IPS DF 6.9 (cell line): ENCODE measurements around the gene IRF2BP1.

Experiments
- DNase-seq: peaks from one replicate; pipeline ENCODE4 v3.0.0-alpha.2; 2013; ENCODE audit warnings: low read depth, low spot score
- H3K27ac ChIP-seq: one replicate; pipeline ENCODE4 v1.5.1; 2013; ENCODE audit warnings: low read length, control low read depth
- H3K27me3 ChIP-seq: 2 replicates; pipeline ENCODE4 v1.6.1; 2013; ENCODE audit warnings: mild to moderate bottlenecking, low read length; ENCODE audit not compliant: control insufficient read depth, insufficient read depth
- H3K36me3 ChIP-seq: 2 replicates; pipeline ENCODE4 v1.6.1; 2013; ENCODE audit warnings: low read length; ENCODE audit not compliant: control insufficient read depth, insufficient read depth
- H3K4me1 ChIP-seq: 2 replicates; pipeline ENCODE4 v1.6.1; 2013; ENCODE audit warnings: low read length; ENCODE audit not compliant: control insufficient read depth, insufficient read depth
- H3K4me3 ChIP-seq: 2 replicates; pipeline ENCODE4 v1.5.1; 2013; ENCODE audit warnings: mild to moderate bottlenecking, low read length
- H3K9me3 ChIP-seq: 2 replicates; pipeline ENCODE4 v1.6.1; 2013; ENCODE audit warnings: low read length, inconsistent platforms; ENCODE audit not compliant: control insufficient read depth, insufficient read depth
- WGBS: extraction: QIAGEN DNeasy Blood & Tissue Kit; methylation state at CpG from one replicate; pipeline ENCODE4 v1.1.7; 2013; ENCODE audit warnings: mixed read lengths, missing lambda C conversion rate; ENCODE audit not compliant: insufficient read length, insufficient coverage; 5-methylcytosine and 5-hydroxymethylcytosine counted together

The IRF2BP1 gene

DNA sequence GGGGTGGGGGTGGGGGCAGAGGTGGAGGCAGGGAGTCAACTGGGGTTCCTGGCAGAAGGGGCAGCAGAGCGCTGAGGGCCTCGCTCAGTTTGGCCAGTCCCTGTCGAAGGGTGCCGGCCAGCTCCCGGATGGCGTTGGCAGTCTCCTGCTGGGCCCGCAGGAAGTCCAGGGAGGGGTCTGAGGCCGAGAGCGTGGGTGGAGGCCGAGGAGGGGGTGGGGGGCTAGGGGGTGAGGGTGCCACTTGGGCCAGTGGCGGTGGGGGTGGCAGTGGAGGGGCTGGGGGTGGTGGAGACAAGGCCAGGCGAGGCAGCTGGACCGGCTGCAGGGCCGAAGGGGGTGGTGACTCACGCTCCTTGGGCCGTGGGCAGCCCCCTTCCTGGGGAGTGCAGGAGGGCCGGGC lies 4.9 kb upstream of the IRF2BP1 start:
- no CpG with 5 or more reads among the region's 17 CpGs for WGBS
- no peaks in the 10 kb centered on the region for H3K27me3 ChIP-seq
- no peak overlapping the region for H3K4me3 ChIP-seq
- H3K27ac ChIP-seq, result no peak overlapping the region
- no peaks in the 10 kb centered on the region for H3K4me1 ChIP-seq
- DNase-seq, result no peak
- no peaks in the 10 kb centered on the region for H3K9me3 ChIP-seq
- H3K36me3 ChIP-seq, result no peaks in the 10 kb centered on the region; the same call in 1 of the 2 replicates

DNA sequence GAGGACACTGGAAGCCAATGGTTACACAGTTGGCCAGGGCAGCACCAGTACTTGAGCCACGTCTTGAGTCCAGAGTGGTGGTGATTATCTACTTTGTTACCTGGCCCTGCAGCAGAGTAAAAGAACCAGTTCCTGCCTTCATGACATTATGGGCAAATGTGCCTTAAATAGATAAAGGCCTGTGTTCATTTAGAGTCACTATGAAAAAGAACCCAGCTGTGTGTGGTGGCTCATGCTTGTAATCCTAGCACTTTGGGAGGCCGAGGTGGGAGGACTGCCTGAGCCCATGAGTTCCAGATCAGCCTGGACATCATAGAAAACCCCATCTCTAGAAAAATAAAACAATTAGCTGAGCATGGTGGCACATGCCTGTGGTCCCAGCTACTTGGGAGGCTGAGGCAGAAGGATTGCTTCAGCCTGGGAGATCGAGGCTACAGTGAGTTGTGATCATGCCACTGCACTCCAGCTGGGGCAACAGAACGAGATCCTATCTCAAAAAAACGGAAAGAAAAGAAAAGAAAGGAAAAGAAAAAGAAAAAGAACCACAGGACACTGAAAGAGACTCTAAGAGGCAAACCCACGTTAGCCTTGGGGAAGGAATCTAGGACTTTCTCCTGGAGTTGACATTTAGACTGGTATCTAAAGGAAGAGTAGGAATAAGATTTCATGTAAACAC lies 3.4 kb upstream of the IRF2BP1 start:
- Histone ChIP-seq H3K4me3 (no peak overlapping the region), H3K36me3 (peaks cover 6% of the 10 kb centered on the region; the same call in 1 of the 2 replicates), H3K27me3 (no peaks in the 10 kb centered on the region), H3K9me3 (no peaks in the 10 kb centered on the region), H3K4me1 (peaks cover 5% of the 10 kb centered on the region), H3K27ac (no peak overlapping the region)
- WGBS, result no CpG with 5 or more reads among the region's 6 CpGs
- no peak for DNase-seq

DNA sequence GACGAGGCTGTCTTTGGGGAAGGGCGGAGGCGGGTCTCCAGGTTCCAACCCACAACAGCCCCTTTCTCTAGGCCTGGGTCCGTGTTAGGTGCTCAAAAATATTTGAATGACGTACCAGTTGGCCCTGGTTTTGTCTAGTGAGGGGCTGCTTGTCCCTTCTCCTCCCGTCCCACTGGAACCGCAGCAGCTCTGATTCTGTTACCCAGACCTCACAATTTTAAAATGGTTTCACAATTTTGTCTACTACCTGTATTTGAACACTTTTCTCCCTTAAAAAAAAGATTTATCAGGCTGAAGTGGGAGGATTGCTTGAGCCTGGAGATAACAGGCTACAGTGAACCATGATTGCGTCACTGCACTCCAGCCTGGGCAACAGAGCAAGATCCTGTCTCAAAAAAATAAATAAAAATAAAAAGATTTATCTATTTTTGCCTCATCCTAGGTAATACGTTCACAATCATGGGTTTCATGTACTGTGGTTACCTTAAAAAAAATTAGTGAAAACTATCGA lies 1.3 kb upstream of the IRF2BP1 start:
- Histone ChIP-seq H3K27me3 (no peaks in the 10 kb centered on the region), H3K4me1 (peaks cover 8% of the 10 kb centered on the region), H3K9me3 (no peaks in the 10 kb centered on the region), H3K4me3 (peak overlapping the region; percentile 83; the same call in 1 of the 2 replicates), H3K36me3 (peaks cover 10% of the 10 kb centered on the region; the same call in 1 of the 2 replicates), H3K27ac (no peak overlapping the region)
- no CpG with 5 or more reads among the region's 10 CpGs for whole genome bisulfite sequencing
- no peak for DNase-seq

DNA sequence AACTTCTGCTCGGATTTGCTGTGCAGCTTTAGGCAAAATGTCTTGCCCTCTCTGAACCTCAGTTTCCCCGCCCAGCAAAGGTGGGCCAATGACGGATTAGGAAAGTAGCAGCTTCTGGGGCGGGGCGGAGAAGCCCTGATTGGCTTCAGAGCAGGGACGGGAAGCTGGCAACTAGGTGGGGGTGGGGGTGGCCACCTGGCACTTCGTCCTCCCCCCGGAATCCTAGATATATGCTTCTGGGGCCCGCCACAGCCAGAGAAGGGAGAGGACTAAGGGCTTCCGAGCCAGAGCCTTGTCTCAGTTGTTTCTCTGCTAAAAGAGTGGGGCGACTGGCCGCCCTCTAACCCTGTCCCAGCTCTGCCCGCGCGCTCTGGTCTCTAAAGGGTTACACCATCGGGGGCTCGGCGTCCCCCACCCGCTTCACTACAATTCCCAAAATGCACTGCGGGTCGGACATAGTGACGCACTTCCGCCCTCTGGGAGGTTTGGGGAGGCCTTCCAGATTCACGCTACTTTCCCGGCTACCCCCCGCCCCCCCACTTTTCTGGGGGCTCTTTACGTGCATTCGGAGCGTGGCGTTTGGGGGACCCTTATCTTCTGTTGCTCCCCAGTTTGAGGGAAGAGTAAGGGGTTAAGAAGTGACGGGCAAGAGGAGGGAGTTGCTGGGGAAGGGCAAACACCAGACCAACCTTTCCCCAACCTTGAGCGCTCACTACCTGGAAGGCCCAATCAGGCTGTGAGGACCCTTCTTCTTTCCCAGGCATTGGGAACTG lies 672 bp upstream of the IRF2BP1 start:
- no peaks in the 10 kb centered on the region for H3K27me3 ChIP-seq
- H3K27ac ChIP-seq, result no peak overlapping the region
- DNase-seq, result peak; percentile 87
- peaks cover 10% of the 10 kb centered on the region; the same call in 1 of the 2 replicates for H3K36me3 ChIP-seq
- no CpG with 5 or more reads among the region's 32 CpGs for WGBS
- H3K9me3 ChIP-seq, result no peaks in the 10 kb centered on the region
- peaks cover 11% of the 10 kb centered on the region for H3K4me1 ChIP-seq
- peak overlapping the region; percentile 83; the same call in 1 of the 2 replicates for H3K4me3 ChIP-seq

DNA sequence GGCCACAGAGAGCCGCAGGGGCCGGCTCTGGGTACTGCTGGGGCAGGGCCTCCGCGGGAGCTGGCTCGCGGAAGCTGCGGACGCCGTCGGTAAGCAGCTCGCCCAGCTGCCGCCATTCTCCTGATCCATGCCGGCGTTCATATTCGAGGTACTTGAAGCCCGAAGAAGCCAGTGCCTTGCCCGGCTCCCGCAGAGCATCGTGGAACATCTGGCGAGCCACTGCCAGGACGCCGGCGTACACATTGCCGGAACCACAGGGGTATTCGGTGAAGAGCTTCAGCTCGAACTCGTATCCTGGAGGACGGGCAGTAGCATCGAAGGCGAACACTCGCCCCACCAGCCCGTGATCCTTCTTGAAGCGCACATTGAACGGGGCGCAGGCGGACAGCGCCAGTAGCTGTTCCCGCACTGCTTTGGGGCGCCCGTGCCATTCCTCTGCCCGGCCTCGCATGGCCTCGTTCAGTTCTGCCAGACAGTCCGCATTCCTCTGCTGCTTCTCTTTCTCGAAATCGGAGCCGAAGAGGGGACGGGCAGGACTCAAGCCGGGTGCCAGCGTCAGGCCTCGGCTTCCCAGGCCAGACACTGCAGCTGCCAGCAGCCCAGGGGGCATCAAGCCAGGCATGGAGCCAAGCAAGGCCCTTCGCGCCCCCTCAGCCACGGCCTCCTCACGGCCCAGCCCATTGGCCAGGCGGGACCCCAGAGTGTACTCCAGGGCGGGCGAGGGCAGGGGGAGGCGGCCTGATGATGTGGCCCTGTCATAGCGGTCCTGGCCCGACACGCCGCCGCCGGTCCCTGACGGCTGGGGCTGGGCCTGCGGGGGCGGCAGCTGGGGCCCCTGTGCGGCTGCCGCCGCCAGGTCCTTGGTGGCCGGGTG lies 1.0 kb downstream of the IRF2BP1 start:
- Histone ChIP-seq H3K4me3 (peak overlapping the region; percentile 83; the same call in 1 of the 2 replicates), H3K36me3 (peaks cover 10% of the 10 kb centered on the region; the same call in 1 of the 2 replicates), H3K4me1 (peaks cover 13% of the 10 kb centered on the region), H3K27me3 (no peaks in the 10 kb centered on the region), H3K9me3 (no peaks in the 10 kb centered on the region), H3K27ac (no peak overlapping the region)
- no CpG with 5 or more reads among the region's 72 CpGs for WGBS
- no peak for DNase-seq

DNA sequence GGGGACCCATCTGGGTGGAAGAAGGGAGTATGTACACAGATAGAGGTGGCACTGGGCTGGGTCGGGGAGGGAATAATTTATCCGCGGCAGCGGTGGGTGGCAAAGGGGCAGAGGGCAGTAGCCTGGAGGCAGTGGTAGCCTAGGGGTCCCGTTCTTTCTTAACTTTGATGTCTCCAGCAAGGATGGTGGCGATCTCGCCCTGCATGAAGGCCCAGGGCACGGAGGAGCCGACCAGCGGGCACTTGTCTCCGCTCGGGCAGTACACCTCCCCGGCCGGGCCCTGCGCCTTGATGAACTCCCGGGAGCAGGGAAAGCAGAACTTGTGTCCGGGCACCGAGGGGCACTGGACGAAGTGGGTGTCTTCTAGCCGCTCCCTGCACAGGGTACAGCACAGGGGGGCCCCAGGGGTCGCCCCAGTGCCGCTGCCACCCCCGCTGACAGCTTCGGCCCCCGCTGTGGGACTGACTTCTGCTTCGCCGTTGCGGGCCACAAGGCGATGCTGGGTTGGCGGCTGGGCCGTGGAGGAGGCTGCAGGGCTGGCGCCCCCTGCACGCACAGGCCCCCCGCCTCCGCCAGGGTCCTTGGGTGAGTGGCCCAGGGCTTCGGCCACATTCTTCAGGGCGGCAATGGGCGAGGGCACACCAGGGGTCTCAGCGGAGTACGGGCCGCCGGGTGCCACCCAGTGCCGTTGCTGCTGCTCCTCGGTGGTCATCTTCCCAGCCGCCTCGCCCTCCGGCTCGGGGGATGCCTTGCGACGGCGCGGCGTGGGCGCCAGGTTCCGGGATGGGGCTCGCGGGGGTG lies 1.9 kb downstream of the IRF2BP1 start:
- Histone ChIP-seq H3K36me3 (peaks cover 10% of the 10 kb centered on the region; the same call in 1 of the 2 replicates), H3K4me1 (peaks cover 13% of the 10 kb centered on the region), H3K9me3 (no peaks in the 10 kb centered on the region), H3K27ac (no peak overlapping the region), H3K27me3 (no peaks in the 10 kb centered on the region), H3K4me3 (no peak overlapping the region)
- WGBS, result no CpG with 5 or more reads among the region's 57 CpGs
- no peak for DNase-seq

DNA sequence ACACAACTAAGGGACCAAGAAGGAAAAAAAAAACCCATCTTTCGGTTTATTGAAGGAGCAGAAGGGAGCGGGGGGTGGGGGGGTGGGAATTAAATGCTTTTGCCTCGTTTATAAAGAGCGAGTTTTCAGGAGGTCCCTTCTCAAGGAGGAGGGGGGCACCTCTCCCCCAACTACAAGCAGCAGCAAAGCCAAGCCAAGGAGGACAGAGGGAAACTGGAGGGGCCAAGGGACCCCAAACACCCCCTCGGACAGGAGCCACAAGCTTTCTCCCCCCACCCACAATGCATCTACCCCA lies 2.4 kb downstream of the IRF2BP1 start:
- WGBS, result no CpG with 5 or more reads among the region's 5 CpGs
- Histone ChIP-seq H3K27ac (no peak overlapping the region), H3K4me3 (no peak overlapping the region), H3K9me3 (no peaks in the 10 kb centered on the region), H3K36me3 (peaks cover 10% of the 10 kb centered on the region; the same call in 1 of the 2 replicates), H3K27me3 (no peaks in the 10 kb centered on the region), H3K4me1 (peaks cover 13% of the 10 kb centered on the region)
- DNase-seq, result no peak

DNA sequence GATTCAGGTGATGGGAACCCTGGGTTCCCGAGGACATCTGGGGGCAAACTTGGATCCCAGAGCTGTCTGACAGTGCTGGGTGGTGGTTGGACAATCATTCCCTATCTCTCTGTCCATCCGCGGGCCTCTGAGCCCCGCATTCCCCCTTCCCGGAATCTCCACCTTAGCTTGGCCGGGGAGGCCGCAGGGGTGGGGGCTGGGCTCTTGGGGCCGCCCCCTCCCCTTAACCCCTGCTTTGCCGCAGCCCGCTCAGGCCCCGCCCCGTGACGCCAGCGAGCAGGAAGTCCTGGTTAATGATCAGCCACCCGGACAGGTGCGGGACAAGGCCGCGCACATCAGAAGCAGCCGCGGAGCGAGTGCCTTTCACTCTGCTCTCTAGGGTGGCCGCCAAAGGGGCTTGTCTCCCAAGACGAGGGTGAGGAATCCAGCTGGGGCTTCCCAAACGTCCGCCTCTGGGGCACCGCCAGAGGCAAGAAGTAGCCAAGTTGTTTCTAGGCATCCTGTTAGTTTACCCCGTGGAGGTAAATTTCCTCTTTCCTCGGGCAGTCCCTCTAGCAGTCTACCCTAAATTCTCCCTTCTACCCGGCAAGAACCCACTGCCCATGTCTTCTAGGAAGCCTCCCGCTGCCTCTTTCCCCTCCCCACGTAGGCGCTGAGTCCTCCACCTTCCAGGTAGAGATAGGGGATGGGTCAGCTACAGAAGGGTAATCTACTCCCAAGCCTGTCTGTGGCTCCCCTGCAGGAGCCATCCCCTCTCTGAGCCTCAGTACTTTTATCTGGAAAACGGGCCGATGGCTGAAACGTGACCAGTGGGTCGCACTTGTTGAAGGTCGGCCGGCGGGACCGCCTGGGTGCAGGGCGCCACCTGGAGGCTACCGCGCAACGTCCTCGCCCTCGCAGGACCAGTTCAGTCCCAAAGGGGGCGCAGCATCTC lies 3.0 kb downstream of the IRF2BP1 start:
- H3K27me3 ChIP-seq, result no peaks in the 10 kb centered on the region
- H3K4me3 ChIP-seq, result peak overlapping the region; percentile 38; the same call in 1 of the 2 replicates
- peaks cover 13% of the 10 kb centered on the region for H3K4me1 ChIP-seq
- H3K36me3 ChIP-seq, result peaks cover 10% of the 10 kb centered on the region; the same call in 1 of the 2 replicates
- peak; percentile 74 for DNase-seq
- no CpG with 5 or more reads among the region's 47 CpGs for WGBS
- no peak overlapping the region for H3K27ac ChIP-seq
- H3K9me3 ChIP-seq, result no peaks in the 10 kb centered on the region
